Measurements from ENCODE around the gene ZNF592. TPM values are rescaled to one million over a fixed set of nuclear protein-coding genes. Genes with fewer than 3 reads are reported as not detected.

The ZNF592 gene
- total RNA-seq, 1 donor from 2014 or later = 29.3 TPM

- no peak for DNase-seq (ENCODE audit: low spot score)
Measured at GRCh38 chr15:84828086-84828908, 79.9 kb downstream of the ZNF592 start.

- DNase-seq (ENCODE audit: low spot score) = no peak
Measured at GRCh38 chr15:84829428-84829827, 81.0 kb downstream of the ZNF592 start.

- no peak for DNase-seq (ENCODE audit: low spot score)
Measured at GRCh38 chr15:84830036-84830435, 81.6 kb downstream of the ZNF592 start.

DNA sequence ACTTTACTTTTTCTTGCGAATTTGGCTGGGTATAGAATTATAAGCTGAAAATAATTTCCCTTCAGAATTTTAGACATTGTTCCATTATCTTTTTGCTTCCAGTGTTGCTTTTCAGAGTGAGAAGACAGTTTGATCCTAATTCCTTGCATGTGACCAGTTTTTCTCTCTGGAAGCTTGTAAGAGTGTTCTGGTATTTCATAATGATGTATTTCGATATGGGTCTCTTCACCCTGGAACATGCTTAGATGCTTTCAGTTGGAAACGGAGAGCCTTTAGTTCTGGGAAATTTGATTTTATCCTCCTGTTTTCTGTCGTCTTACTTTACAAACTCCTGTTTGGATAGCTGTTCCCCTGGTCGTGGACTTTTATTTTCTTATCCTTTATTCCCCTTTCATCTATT, 82.6 kb downstream of the ZNF592 start:
- DNase-seq (ENCODE audit: low spot score) = no peak

DNA sequence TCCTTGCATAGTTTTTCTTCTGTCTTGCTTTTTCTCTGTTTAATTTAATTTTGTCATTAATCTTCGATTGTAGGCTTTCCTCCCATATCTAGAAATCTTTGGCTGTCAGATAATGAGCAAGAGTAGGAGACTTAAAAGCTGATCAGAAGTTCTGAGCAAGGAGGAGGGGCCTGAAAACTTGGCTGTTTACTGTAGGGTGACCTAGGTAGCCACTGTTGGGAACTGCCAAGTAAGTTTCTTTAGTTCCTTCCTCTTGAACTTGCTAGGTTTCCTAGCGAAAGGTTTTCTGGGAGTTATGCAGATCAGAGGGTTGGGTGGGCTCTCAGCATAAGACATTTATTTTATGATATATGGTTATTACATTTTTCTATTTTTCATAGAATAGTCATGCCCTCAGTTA, 83.2 kb downstream of the ZNF592 start:
- no peak for DNase-seq (ENCODE audit: low spot score)

DNA sequence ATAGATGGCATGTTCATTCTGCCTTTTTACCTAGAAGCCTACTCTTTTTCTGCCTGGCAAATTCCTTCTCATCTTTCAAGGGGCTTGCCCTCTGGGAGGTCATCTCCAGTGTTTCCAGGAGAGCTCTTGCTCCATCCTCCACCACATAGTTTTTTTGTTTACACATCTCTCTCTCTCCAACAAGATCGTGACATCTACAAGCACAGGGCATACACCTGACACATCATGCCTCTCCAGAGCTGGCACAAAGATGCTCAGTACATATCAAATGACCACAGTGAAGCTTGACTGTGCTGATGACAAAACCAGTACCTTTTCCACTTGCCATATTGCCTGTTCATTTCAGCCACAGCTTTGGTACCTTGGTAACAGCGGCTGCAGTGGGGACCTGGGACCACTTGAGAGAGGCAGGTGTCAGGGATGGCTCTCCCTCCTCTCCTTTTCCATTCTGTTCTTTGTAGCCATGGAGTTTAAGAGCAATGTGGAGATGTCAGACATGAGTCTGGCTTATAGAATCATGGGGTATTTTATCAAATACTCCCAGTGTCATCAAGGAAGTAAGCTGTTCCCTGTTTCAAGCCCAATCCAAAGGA, 84.2 kb downstream of the ZNF592 start:
- DNase-seq (ENCODE audit: low spot score) = no peak

GRCh38 chr15:84833447-84834228, 85.2 kb downstream of the ZNF592 start:
- no peak for DNase-seq (ENCODE audit: low spot score)

DNA sequence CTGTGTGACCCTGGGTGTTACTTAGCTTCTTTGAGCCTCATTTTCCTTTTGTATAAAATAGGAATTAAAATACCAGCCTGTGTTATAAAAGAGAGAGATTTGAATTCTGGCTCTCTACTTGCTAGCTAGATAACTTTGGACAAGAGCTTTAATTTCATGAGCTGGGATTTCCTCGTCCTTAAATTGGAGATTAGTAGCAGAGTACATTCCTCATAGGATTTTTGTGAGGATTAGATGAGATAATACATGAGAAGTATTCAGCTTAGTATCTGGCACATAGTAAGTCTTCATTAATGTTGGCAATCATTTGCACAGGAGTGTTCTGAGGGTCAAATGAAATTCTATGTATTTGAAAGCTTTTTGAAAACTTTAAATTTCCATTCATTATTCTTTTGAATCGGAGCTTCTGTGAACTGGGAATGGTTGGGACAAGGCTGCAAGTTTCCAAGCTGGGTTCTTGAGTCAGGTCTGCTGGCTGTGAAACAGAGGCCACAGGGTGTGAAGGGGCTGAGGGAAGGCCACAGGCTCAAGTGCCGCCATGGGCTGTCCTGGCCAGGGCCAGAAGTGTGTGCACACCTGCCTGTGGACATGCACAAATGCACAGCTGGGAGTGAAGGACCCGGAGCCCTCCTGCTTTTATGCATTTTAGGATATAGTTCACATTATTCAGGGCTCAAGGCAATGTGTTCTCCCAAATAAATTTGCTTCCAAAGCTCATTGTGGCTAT, 86.0 kb downstream of the ZNF592 start:
- DNase-seq (ENCODE audit: low spot score) = no peak

DNA sequence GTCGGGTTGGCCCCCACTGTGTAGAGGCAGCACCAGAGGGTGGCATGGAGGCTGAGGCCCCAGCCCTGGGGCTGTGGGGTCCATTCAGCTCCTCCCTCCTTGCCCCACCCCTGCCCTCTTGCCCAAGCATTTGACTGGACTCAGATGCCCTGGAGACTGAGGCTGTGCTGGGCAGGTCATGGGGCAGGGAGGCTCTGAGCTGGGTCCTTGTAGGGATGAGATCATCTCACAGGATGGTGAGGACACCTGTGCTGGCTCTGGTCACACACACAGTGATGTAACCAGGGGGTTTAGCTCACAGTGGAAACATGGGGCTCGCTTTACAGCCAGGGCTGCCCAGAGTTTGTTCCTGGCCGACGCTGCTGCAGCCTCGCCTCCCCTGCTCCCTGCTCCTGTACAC, 86.6 kb downstream of the ZNF592 start:
- no peak for DNase-seq (ENCODE audit: low spot score)

GRCh38 chr15:84835661-84836337, 87.4 kb downstream of the ZNF592 start:
- no peak for DNase-seq (ENCODE audit: low spot score)

GRCh38 chr15:84836844-84837243, 88.5 kb downstream of the ZNF592 start:
- DNase-seq (ENCODE audit: low spot score) = no peak

- no peak for DNase-seq (ENCODE audit: low spot score)
Measured at GRCh38 chr15:84839714-84840113, 91.3 kb downstream of the ZNF592 start.

- DNase-seq (ENCODE audit: low spot score) = no peak
Measured at GRCh38 chr15:84840255-84840654, 91.9 kb downstream of the ZNF592 start.

DNA sequence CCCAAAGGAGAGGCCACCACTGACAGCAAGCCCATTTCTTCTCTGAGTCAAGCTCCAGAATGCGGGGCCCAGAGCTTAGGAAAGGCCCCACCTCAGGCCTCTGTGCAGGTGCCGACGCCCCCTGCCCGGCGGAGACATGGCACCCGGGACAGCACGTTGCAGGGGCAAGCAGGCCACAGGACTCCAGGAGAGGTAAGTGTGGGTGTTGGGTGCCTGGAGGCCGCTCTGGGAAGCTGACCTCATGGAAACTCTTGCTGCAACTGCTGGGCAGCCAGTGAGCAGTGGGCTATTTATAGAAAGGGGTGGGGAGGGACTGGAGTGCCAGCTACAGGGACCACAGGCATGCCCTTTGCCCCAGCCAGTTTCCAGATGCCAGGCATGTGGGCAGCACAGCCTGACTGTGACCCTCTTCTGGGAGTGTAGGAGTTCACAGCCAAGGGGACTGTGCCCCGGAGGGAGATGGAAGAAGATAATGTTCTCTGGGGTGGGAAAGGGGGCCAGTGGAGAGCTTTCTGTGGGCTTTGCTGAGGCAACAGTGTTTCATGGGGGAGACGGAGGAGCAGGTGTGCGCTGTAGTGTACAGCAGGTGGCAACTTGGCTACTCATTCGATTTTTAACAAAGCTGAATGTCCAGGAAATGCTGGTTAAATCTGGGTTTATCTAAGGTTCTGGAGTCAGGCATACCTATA, 92.5 kb downstream of the ZNF592 start:
- peak; percentile 84 for DNase-seq (ENCODE audit: low spot score)

- DNase-seq (ENCODE audit: low spot score) = no peak
Measured at GRCh38 chr15:84842781-84843180, 94.4 kb downstream of the ZNF592 start.

DNA sequence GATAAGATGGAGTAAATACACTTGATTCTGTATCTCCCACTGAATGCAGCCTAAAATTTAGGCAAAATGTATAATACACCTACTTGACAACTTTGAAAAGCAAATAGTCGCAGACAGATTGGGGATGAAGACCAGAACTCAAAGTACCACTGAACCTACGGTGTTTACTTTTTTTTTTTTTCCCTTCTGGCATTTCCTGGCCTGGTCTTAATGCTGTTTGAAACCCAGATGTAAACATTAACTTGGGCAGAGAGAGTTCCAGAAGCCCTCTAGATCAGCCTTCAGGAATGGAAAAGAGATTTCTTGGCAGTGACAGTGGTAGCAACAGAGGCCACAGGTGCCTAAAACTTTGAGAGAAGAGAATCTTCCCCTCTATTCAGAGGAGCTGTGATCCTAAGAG, 96.6 kb downstream of the ZNF592 start:
- no peak for DNase-seq (ENCODE audit: low spot score)

GRCh38 chr15:84845631-84846030, 97.2 kb downstream of the ZNF592 start:
- peak; percentile 71 for DNase-seq (ENCODE audit: low spot score)

DNA sequence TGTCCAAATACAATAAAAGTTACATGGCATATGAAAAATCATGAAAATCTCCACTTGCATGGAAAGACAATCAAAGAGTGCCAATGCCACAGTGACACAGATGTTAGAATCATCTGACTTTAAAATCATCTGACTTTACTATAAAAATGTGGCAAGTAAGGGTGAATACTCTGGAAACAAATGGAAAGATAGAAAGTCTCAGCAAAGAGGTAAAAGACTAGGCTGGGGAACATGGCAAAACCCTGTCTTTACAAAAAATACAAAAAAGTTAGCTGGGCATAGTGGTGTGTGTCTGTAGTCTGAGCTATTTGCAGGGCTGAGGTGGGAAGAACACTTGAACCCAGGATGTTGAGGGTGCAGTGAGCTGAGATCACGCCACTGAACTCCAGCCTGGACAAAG, 97.9 kb downstream of the ZNF592 start:
- no peak for DNase-seq (ENCODE audit: low spot score)

- DNase-seq (ENCODE audit: low spot score) = no peak
Measured at GRCh38 chr15:84847382-84847781, 99.0 kb downstream of the ZNF592 start.

DNA sequence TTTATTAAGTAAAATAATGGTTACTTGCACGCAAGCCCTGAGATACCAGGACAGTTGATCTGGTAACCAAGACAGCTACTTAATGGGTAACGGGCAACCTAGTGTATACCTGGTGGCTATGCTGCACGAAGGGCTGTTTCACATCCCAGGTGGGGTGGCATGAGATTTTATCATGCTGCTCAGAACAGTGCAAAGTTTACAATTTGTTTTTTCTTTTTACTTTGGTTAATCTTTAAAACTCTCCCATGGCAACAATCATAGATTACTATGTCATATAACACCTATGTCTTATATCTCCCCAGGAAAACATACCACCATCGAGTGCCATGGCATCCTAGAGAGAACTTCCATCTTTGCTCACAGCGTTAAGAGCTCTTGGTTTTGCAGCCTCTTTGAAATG, 103.8 kb downstream of the ZNF592 start:
- no peak for DNase-seq (ENCODE audit: low spot score)

- no peak for DNase-seq (ENCODE audit: low spot score)
Measured at GRCh38 chr15:84855136-84855535, 106.7 kb downstream of the ZNF592 start.
